Measurements from ENCODE around the gene AFAP1L1. TPM values are rescaled to one million over a fixed set of nuclear protein-coding genes. Genes with fewer than 3 reads are reported as not detected.

The AFAP1L1 gene
- total and polyA plus RNA-seq, 12 donors, result 30.3 to 61.6 (median 43.5) TPM

DNA sequence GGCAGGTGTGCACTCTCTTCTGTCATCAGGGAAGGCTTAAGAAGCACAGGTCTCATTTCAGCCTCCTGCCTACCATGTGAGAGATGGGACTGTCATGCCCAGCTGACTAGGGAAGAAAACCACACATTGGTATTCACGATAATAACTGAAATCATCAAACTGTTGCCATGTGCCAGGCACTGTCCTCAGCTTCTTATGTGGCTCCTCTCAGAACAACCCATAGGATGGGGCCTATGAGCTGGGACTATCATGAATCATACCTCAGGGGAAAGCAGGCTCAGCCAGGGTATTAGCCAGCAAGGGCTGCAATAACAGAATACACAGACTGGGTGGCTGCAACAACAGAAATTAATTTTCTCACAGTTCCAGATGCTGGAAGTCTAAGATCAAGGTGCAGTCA, 3.3 kb downstream of the AFAP1L1 start:
- peak overlapping the region in 7 of 10 donors; percentile 14 to 98 (median 95) for H3K27ac ChIP-seq
- TF ChIP-seq, protein P1, sequence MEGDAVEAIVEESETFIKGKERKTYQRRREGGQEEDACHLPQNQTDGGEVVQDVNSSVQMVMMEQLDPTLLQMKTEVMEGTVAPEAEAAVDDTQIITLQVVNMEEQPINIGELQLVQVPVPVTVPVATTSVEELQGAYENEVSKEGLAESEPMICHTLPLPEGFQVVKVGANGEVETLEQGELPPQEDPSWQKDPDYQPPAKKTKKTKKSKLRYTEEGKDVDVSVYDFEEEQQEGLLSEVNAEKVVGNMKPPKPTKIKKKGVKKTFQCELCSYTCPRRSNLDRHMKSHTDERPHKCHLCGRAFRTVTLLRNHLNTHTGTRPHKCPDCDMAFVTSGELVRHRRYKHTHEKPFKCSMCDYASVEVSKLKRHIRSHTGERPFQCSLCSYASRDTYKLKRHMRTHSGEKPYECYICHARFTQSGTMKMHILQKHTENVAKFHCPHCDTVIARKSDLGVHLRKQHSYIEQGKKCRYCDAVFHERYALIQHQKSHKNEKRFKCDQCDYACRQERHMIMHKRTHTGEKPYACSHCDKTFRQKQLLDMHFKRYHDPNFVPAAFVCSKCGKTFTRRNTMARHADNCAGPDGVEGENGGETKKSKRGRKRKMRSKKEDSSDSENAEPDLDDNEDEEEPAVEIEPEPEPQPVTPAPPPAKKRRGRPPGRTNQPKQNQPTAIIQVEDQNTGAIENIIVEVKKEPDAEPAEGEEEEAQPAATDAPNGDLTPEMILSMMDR (IDR thresholded peaks at IDR 0.05), result no peak

DNA sequence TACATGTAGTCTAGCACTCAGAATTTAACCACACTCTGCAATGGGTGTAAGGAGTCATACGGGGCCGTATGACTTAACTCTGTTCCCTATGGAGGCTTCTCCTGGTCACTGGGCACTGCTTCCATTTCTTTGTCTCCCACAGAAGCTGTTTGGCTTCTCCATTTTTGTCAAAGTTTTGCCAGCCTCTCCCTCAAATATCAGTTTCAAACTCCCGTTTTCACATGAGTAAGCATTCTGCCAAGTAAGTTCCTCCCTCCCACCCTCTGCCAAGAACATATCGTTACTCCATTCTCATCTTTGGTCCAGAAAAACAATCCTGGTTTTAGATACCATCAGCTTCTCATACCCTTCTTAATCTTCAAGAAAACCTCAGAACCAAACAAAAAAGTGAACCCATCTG, 6.1 kb downstream of the AFAP1L1 start:
- TF ChIP-seq, protein P1 (IDR thresholded peaks at IDR 0.05), result no peak
- 46 to 47% methylated on average over 4 of the region's 4 CpGs for WGBS, 2 donors
- intact Hi-C loops (cut with DNase I), result loop anchor here in 2 of 10 donors (10.0 kb wide), 1 partner anchor 287 kb away; no protein-coding TSS in a partner anchor

More for the DNA sequence above, 3.3 kb downstream of the AFAP1L1 start:
- intact Hi-C loops (cut with DNase I), result loop anchor here in 4 of 10 donors (5.0 to 10.0 kb wide), 5 partner anchors 32 to 290 kb away; partner anchors contain the start of gene GRPEL2 (in 1 of the 4)
- ATAC-seq (no peak), DNase-seq (no peak)
- peaks cover 3 to 87% (median 73%) of the 10 kb centered on the region in 9 donors for H3K4me1 ChIP-seq
- peaks cover 0 to 20% (median 0%) of the 10 kb centered on the region in 9 donors for H3K36me3 ChIP-seq
- no peak overlapping the region for H3K4me3 ChIP-seq
- H3K9me3 ChIP-seq, result no peaks in the 10 kb centered on the region
- H3K27me3 ChIP-seq, result peaks cover 0 to 33% (median 0%) of the 10 kb centered on the region in 7 donors
- WGBS, 2 donors, result 54 to 55% methylated on average over 1 of the region's 1 CpG

DNA sequence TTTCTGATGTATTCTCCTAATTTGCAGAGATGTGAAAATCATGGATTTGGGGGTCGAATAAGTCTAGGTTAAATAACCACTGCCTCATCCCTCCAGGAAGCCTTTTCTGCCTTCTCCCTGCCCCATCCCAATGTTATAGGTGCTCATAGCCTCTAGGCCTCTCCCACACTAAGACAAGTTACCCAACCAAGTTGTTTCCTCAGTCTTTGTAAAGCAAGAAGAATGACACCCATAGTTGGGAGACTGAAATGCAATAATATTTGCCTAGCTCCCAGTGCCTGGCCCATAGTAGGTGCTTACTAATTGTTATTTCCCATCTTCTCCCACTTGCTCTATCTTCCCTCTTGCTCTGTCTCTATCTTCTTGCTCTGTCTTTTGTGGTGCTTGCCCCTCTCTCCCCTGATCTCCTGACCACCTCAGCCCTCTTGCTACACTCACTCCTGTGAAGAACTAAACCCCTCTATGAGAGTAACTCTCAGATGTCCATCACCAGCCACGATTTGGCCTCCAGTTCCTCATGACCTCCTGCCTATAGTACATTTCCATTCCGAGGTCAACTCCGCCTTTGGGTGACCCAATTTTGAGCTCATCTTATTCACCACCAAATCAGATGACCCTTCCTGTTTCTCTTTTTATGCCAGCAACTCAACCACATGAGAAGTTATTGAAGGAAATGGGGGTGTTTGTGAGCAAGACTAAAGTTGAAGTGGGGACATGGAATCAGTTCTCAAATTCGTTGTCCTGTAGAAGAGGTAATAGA, 7.0 kb downstream of the AFAP1L1 start:
- WGBS, 2 donors, result 56 to 68% methylated on average over 5 of the region's 5 CpGs
- H3K27ac ChIP-seq, result peak overlapping the region in 9 of 10 donors; percentile 0 to 97 (median 86)
- H3K4me3 ChIP-seq, result no peak overlapping the region
- H3K36me3 ChIP-seq, result peaks cover 0 to 26% (median 0%) of the 10 kb centered on the region in 9 donors
- no peak for ATAC-seq
- H3K4me1 ChIP-seq, result peaks cover 8 to 100% (median 91%) of the 10 kb centered on the region in 9 donors
- H3K9me3 ChIP-seq, result no peaks in the 10 kb centered on the region
- no peak for DNase-seq
- intact Hi-C loops (cut with DNase I), result loop anchor here in 2 of 10 donors (10.0 kb wide), 1 partner anchor 286 kb away; no protein-coding TSS in a partner anchor
- H3K27me3 ChIP-seq, result no peaks in the 10 kb centered on the region
- TF ChIP-seq, protein P1 (IDR thresholded peaks at IDR 0.05), result no peak

More for the DNA sequence above, 6.1 kb downstream of the AFAP1L1 start:
- Histone ChIP-seq H3K9me3 (no peaks in the 10 kb centered on the region), H3K27ac (peak overlapping the region in 8 of 10 donors; percentile 0 to 97 (median 59)), H3K27me3 (peaks cover 0 to 6% (median 0%) of the 10 kb centered on the region in 7 donors), H3K36me3 (peaks cover 0 to 26% (median 0%) of the 10 kb centered on the region in 9 donors), H3K4me1 (peaks cover 6 to 100% (median 89%) of the 10 kb centered on the region in 9 donors), H3K4me3 (no peak overlapping the region)
- DNase-seq (no peak), ATAC-seq (no peak)

DNA sequence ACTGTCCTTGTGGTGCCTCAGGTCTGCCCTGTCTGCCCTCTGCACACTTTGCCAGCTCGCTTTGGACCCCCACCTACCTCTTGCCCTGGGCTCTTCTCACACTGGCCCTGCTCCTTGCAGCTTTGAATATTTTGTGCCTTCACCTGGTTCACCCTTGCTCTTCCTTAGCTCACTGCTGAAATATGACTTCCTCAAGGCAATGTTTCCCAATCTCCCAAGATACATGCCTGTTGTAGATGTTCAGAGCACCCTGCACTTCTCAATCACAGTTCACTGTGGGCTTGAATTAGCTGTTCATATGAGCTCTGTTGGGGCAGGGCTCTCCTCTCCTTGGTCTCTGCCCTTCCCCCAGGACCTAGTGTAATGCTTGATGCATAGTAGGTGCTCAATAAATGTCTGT, 8.0 kb downstream of the AFAP1L1 start:
- TF ChIP-seq, protein P1 (IDR thresholded peaks at IDR 0.05), result no peak
- Histone ChIP-seq H3K4me1 (peaks cover 14 to 100% (median 91%) of the 10 kb centered on the region in 9 donors), H3K27me3 (no peaks in the 10 kb centered on the region), H3K36me3 (peaks cover 0 to 20% (median 0%) of the 10 kb centered on the region in 9 donors), H3K27ac (peak overlapping the region; percentile 6 to 97 (median 84)), H3K9me3 (no peaks in the 10 kb centered on the region), H3K4me3 (no peak overlapping the region)
- WGBS, 2 donors, result 65 to 81% methylated on average over 1 of the region's 1 CpG
- ATAC-seq (no peak), DNase-seq (no peak)
- intact Hi-C loops (cut with DNase I), result loop anchor here in 2 of 10 donors (10.0 kb wide), 1 partner anchor 285 kb away; no protein-coding TSS in a partner anchor
